Measurements from ENCODE around the gene IREB2. TPM values are rescaled to one million over a fixed set of nuclear protein-coding genes. Genes with fewer than 3 reads are reported as not detected.

The IREB2 gene
- total RNA-seq, 4 donors from 2014 or later = 17.2 to 35.3 (median 25.1) TPM

- Histone ChIP-seq H3K4me3 (no peak overlapping the region), H3K9me3 (no peaks in the 10 kb centered on the region), H3K4me1 (no peaks in the 10 kb centered on the region), H3K27ac (no peak overlapping the region), H3K27me3 (peaks cover 0 to 57% (median 0%) of the 10 kb centered on the region in 4 donors), H3K36me3 (no peaks in the 10 kb centered on the region)
- no peak for DNase-seq
- intact Hi-C loops (cut with DNase I) = no loop called here
- WGBS, 2 donors = 37 to 50% methylated on average over 1 of the region's 1 CpG
- TF ChIP-seq POLR2A (IDR thresholded peaks at IDR 0.05) (no peak), CTCF (IDR thresholded peaks at IDR 0.05) (no peak)
Observed at GRCh38 chr15:78425643-78426042, 12.4 kb upstream of the IREB2 start.

- intact Hi-C loops (cut with DNase I) = no loop called here
- no peaks in the 10 kb centered on the region for H3K4me1 ChIP-seq
- no peaks in the 10 kb centered on the region for H3K9me3 ChIP-seq
- WGBS, 2 donors = 76 to 81% methylated on average over 5 of the region's 5 CpGs
- no peak for DNase-seq
- H3K4me3 ChIP-seq = no peak overlapping the region
- H3K27me3 ChIP-seq = peaks cover 0 to 64% (median 0%) of the 10 kb centered on the region in 4 donors
- H3K27ac ChIP-seq = no peak overlapping the region
- TF ChIP-seq CTCF (IDR thresholded peaks at IDR 0.05) = no peak
- TF ChIP-seq POLR2A (IDR thresholded peaks at IDR 0.05) = no peak
- H3K36me3 ChIP-seq = no peaks in the 10 kb centered on the region
Observed at GRCh38 chr15:78426300-78426699, 11.7 kb upstream of the IREB2 start.

GRCh38 chr15:78427953-78428352 is 10.1 kb upstream of the IREB2 start:
- H3K9me3 ChIP-seq = no peaks in the 10 kb centered on the region
- H3K4me1 ChIP-seq = no peaks in the 10 kb centered on the region
- no peak overlapping the region for H3K27ac ChIP-seq
- H3K36me3 ChIP-seq = no peaks in the 10 kb centered on the region
- TF ChIP-seq CTCF (IDR thresholded peaks at IDR 0.05) (no peak), POLR2A (IDR thresholded peaks at IDR 0.05) (no peak)
- H3K4me3 ChIP-seq = no peak overlapping the region
- peaks cover 0 to 78% (median 0%) of the 10 kb centered on the region in 4 donors for H3K27me3 ChIP-seq
- intact Hi-C loops (cut with DNase I) = no loop called here
- DNase-seq = no peak

- Histone ChIP-seq H3K4me1 (no peaks in the 10 kb centered on the region), H3K9me3 (no peaks in the 10 kb centered on the region), H3K27me3 (peaks cover 0 to 82% (median 0%) of the 10 kb centered on the region in 4 donors), H3K36me3 (no peaks in the 10 kb centered on the region), H3K27ac (no peak overlapping the region), H3K4me3 (no peak overlapping the region)
- no peak for DNase-seq
- TF ChIP-seq POLR2A (IDR thresholded peaks at IDR 0.05) = no peak
- no peak for TF ChIP-seq CTCF (IDR thresholded peaks at IDR 0.05)
- 54 to 64% methylated on average over 2 of the region's 2 CpGs for WGBS, 2 donors
- intact Hi-C loops (cut with DNase I) = no loop called here
Observed at GRCh38 chr15:78429477-78429876, 8.5 kb upstream of the IREB2 start.

GRCh38 chr15:78431955-78432354 is 6.1 kb upstream of the IREB2 start:
- Histone ChIP-seq H3K9me3 (no peaks in the 10 kb centered on the region), H3K27ac (no peak overlapping the region), H3K27me3 (peaks cover 0 to 60% (median 0%) of the 10 kb centered on the region in 4 donors), H3K36me3 (no peaks in the 10 kb centered on the region), H3K4me1 (peaks cover 0 to 2% (median 0%) of the 10 kb centered on the region in 3 donors), H3K4me3 (no peak overlapping the region)
- no peak for TF ChIP-seq CTCF (IDR thresholded peaks at IDR 0.05)
- 50% methylated on average over 1 of the region's 1 CpG for WGBS, 2 donors
- intact Hi-C loops (cut with DNase I) = no loop called here
- no peak for DNase-seq
